HUES64 (cell line): Measurements from ENCODE around the gene MAGEF1.

ENCODE experiments used
- H3K27ac ChIP-seq: 2 replicates; pipeline ENCODE4 v1.7.0; 2013; ENCODE audit warnings: low read depth, low read length, inconsistent platforms
- H3K27me3 ChIP-seq: 2 replicates; pipeline ENCODE4 v1.6.1; 2013; ENCODE audit warnings: mild to moderate bottlenecking, low read length; ENCODE audit not compliant: insufficient read depth
- H3K36me3 ChIP-seq: 2 replicates; pipeline ENCODE4 v1.6.1; 2013; ENCODE audit warnings: mild to moderate bottlenecking, low read length; ENCODE audit not compliant: insufficient read depth
- H3K4me1 ChIP-seq: 2 replicates; pipeline ENCODE4 v1.6.1; 2013; ENCODE audit warnings: mild to moderate bottlenecking, low read length, moderate library complexity; ENCODE audit not compliant: insufficient read depth
- H3K4me3 ChIP-seq: 2 replicates; pipeline ENCODE4 v1.5.1; 2013; ENCODE audit warnings: mild to moderate bottlenecking, low read length, moderate library complexity
- H3K9ac ChIP-seq: 2 replicates; pipeline ENCODE4 v1.6.1; 2013; ENCODE audit warnings: mild to moderate bottlenecking, low read depth, low read length
- H3K9me3 ChIP-seq: 2 replicates; pipeline ENCODE4 v1.6.1; 2013; ENCODE audit warnings: low read depth, low read length; ENCODE audit not compliant: insufficient read depth
- WGBS: fragments of 150-250, 120-280 bp; methylation state at CpG from one replicate; pipeline ENCODE4 v1.1.7; 2013; ENCODE audit warnings: missing lambda C conversion rate; 5-methylcytosine and 5-hydroxymethylcytosine counted together

The MAGEF1 gene

DNA sequence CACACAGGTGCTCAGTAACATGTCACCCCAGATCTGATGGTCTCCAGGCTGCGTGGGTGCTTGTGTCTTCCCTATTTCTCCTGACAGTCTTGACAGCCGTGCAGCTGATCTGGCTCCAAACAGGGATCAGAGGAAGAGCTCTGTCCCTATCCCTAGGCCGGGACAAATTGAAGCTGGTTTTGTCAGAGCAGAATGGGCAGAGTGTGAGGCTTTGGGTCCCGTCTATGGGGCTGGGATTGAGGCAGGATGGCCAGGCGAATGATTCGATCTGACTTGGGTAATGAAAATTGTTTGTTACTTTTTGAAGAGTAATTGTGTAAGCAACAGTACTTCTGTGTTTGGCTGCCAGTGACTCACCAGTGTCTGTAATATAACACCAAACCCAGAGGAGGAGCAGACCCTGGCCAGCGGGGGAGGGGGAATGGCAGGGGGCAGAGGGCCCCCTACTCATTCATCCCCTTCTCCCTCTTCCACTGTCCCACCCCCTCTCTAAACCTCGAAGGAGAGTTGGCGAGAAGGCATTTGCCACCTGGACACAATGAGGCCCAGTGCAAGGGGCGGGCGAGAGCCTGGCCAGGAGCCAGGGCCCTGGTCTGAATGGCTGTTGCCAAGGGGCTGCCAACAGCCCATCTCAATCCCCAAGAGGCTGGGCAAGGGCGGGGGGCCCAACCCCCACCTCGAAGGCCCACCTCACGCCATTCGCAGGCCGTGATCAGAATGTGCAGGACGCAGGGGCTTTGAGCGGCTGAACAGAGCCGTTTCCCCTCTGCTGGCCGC, 4.9 kb upstream of the MAGEF1 start:
- H3K27me3 ChIP-seq = no peaks in the 10 kb centered on the region
- H3K9ac ChIP-seq = peak overlapping the region; percentile 40; the same call in 1 of the 2 replicates
- H3K36me3 ChIP-seq = no peaks in the 10 kb centered on the region
- H3K9me3 ChIP-seq = no peaks in the 10 kb centered on the region
- peaks cover 24% of the 10 kb centered on the region; the same call in 1 of the 2 replicates for H3K4me1 ChIP-seq
- no peak overlapping the region; the same call in 1 of the 2 replicates for H3K4me3 ChIP-seq
- WGBS = 45% methylated on average over 19 of the region's 20 CpGs
- H3K27ac ChIP-seq = peak overlapping the region; percentile 63

DNA sequence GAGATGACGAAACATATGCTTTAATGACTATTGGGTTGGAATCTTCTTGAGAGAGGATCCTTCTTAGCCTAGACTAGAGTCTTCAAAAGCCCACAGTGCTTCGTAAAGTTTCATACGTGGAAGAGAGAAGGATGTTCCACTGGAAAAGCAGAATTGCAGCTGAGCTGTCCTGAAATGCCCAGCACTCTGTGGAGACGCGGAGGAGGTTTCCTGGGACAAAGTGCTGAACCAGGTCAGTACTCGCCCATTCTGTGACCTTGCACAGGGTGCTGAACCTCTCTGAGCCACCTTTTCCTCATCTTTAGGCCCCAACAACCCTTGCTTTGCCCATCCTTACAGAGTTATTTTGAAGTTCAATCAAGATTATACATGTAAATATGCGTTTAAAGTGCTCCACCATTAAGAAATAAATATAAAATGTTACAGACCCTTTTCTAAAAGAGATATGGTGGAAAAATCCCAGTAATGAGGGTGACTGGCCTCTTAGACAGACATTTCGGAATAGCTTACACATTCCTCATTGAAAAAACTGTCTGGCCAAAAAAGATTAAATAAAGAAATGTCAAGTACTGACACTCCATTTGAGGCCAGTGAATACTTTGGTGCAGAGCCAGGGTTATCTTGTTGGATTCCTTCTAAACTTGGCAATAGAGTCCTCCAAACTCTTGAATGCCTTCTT, 4.2 kb upstream of the MAGEF1 start:
- H3K36me3 ChIP-seq = no peaks in the 10 kb centered on the region
- H3K27me3 ChIP-seq = no peaks in the 10 kb centered on the region
- peaks cover 24% of the 10 kb centered on the region; the same call in 1 of the 2 replicates for H3K4me1 ChIP-seq
- H3K9me3 ChIP-seq = no peaks in the 10 kb centered on the region
- H3K4me3 ChIP-seq = no peak overlapping the region
- peak overlapping the region; percentile 20; the same call in 1 of the 2 replicates for H3K9ac ChIP-seq
- no peak overlapping the region; the same call in 1 of the 2 replicates for H3K27ac ChIP-seq
- WGBS = 91% methylated on average over 7 of the region's 8 CpGs

GRCh38 chr3:184713521-184713920, 1.7 kb upstream of the MAGEF1 start:
- Histone ChIP-seq H3K4me1 (peaks cover 26% of the 10 kb centered on the region; the same call in 1 of the 2 replicates), H3K27me3 (no peaks in the 10 kb centered on the region), H3K9me3 (no peaks in the 10 kb centered on the region), H3K27ac (no peak overlapping the region), H3K36me3 (peaks cover 14% of the 10 kb centered on the region), H3K4me3 (no peak overlapping the region), H3K9ac (no peak overlapping the region)
- WGBS = 99% methylated on average over 2 of the region's 2 CpGs

DNA sequence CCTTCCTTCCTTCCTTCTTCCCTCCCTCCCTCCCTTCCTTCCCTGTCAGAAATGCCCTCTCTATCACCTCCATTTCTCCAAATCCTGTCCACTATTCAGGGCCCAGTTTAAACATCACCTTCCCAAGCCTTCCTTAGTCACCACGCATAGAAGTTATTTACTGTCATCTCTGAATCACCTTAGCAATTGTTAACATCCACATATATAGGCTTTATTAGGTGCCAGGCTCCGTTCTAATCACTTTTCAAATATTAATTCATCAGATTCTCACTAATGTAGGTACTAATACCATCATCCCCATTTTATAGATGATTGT, 1.1 kb upstream of the MAGEF1 start:
- no peak overlapping the region for H3K4me3 ChIP-seq
- no peaks in the 10 kb centered on the region for H3K27me3 ChIP-seq
- H3K4me1 ChIP-seq = peaks cover 25% of the 10 kb centered on the region; the same call in 1 of the 2 replicates
- H3K36me3 ChIP-seq = peaks cover 19% of the 10 kb centered on the region
- no peak overlapping the region for H3K9ac ChIP-seq
- H3K9me3 ChIP-seq = no peaks in the 10 kb centered on the region
- 81% methylated on average over 2 of the region's 2 CpGs for WGBS
- H3K27ac ChIP-seq = no peak overlapping the region

GRCh38 chr3:184712248-184713039, 580 bp upstream of the MAGEF1 start:
- WGBS = 27% methylated on average over 16 of the region's 16 CpGs
- Histone ChIP-seq H3K27me3 (no peaks in the 10 kb centered on the region), H3K27ac (no peak overlapping the region), H3K9me3 (0 out of 2 replicates have a peak, but pooled peaks cover 2% of the 10 kb centered on the region), H3K9ac (peak overlapping the region; percentile 20; the same call in 1 of the 2 replicates), H3K4me3 (peak overlapping the region; percentile 91), H3K4me1 (peaks cover 21% of the 10 kb centered on the region; the same call in 1 of the 2 replicates), H3K36me3 (peaks cover 25% of the 10 kb centered on the region)

DNA sequence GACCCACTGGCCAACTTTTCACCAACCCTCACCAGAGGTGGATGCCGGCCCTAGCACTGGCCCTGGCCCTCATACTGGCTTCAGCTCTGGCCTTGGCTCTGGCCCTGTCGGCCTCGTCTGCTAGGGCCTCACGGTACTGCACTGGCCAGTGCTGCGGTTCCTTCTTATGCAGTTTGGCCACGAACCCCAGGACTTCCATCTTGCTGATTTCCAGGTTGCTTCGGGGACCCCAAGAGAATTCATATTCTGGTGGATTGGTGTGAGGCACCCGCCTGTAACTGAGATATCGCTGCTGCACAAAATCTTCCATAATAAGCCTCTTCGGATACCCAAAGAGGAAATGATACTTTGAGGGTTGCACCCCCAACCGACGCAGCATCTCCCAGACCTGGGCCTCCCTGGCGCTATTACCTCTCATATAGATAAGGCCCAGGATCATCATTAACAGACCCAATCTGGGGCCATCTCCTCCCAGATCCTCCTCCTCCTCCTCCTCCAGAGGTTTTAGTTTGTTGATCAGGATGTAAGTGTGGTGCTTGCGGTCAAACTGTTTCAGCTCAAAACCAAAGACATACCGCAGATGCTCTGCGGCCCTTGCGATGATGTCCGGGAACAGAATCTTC, 883 bp downstream of the MAGEF1 start:
- WGBS = 10% methylated on average over 18 of the region's 18 CpGs
- peak overlapping the region; percentile 91 for H3K4me3 ChIP-seq
- H3K27ac ChIP-seq = peak overlapping the region; percentile 97
- peak overlapping the region; percentile 94 for H3K9ac ChIP-seq
- peaks cover 7% of the 10 kb centered on the region; the same call in 1 of the 2 replicates for H3K4me1 ChIP-seq
- H3K9me3 ChIP-seq = 0 out of 2 replicates have a peak, but pooled peaks cover 5% of the 10 kb centered on the region
- peaks cover 29% of the 10 kb centered on the region for H3K36me3 ChIP-seq
- no peaks in the 10 kb centered on the region for H3K27me3 ChIP-seq

GRCh38 chr3:184703657-184704056, 8.2 kb downstream of the MAGEF1 start:
- Histone ChIP-seq H3K9ac (no peak overlapping the region), H3K27me3 (no peaks in the 10 kb centered on the region), H3K9me3 (0 out of 2 replicates have a peak, but pooled peaks cover 10% of the 10 kb centered on the region), H3K36me3 (peaks cover 14% of the 10 kb centered on the region; the same call in 1 of the 2 replicates), H3K27ac (no peak overlapping the region), H3K4me3 (no peak overlapping the region), H3K4me1 (no peaks in the 10 kb centered on the region)
- no CpG with 5 or more reads among the region's 1 CpG for WGBS

DNA sequence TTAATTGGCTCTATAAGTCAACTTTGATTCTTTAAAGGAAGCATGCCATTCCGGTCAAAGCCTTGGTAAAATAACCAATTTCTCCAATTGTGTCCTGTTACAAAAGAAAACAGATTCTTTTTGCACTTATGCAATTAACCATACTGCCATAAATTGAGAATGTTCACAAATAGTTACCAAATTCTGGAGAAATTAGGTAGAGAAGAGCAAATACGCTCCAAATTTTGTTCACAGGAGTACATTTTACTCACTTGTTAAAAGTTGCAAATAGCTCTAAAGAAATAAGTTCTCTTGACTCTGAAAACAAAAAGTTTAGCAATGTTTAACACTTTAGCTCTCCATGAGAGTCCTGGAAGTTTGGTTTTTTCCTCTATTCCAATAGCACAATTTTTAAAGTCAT, 11.1 kb downstream of the MAGEF1 start:
- Histone ChIP-seq H3K4me3 (no peak overlapping the region), H3K9ac (no peak overlapping the region), H3K9me3 (0 out of 2 replicates have a peak, but pooled peaks cover 4% of the 10 kb centered on the region), H3K4me1 (no peaks in the 10 kb centered on the region), H3K27me3 (no peaks in the 10 kb centered on the region), H3K27ac (no peak overlapping the region), H3K36me3 (no peaks in the 10 kb centered on the region)
- WGBS = 98% methylated on average over 2 of the region's 2 CpGs

- H3K9me3 ChIP-seq = 0 out of 2 replicates have a peak, but pooled peaks cover 4% of the 10 kb centered on the region
- WGBS = 92% methylated on average over 8 of the region's 8 CpGs
- no peaks in the 10 kb centered on the region for H3K27me3 ChIP-seq
- H3K27ac ChIP-seq = no peak overlapping the region
- H3K4me3 ChIP-seq = no peak overlapping the region
- no peaks in the 10 kb centered on the region for H3K36me3 ChIP-seq
- H3K4me1 ChIP-seq = peaks cover 7% of the 10 kb centered on the region
- H3K9ac ChIP-seq = no peak overlapping the region
These were observed 14.0 kb downstream of the MAGEF1 start for GRCh38 chr3:184697845-184698244.

DNA sequence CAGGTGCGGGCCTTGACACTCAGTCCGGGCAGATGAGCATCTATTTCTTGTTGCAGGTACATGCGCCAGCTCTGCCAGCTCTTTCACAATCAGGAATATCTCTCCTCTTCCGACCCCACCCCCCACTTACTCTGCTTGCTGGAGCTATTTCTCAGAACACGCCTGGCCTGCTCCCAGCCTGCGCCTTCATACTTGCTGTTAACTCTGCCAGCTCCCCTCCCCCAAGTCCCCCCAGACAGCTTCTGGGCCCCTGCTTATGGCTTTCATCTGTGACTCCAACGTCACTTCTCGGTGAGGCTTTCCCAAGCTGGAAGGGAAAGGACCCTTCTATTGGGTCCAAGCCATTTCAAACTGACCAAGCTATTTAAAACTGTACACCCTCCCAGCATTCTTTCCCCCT, 15.2 kb downstream of the MAGEF1 start:
- 88% methylated on average over 8 of the region's 8 CpGs for WGBS
- Histone ChIP-seq H3K27me3 (no peaks in the 10 kb centered on the region), H3K4me1 (peaks cover 8% of the 10 kb centered on the region), H3K36me3 (no peaks in the 10 kb centered on the region), H3K4me3 (no peak overlapping the region), H3K27ac (no peak overlapping the region), H3K9me3 (0 out of 2 replicates have a peak, but pooled peaks cover 4% of the 10 kb centered on the region), H3K9ac (no peak overlapping the region)
